Measurements from ENCODE around the gene NT5C2.

DNA sequence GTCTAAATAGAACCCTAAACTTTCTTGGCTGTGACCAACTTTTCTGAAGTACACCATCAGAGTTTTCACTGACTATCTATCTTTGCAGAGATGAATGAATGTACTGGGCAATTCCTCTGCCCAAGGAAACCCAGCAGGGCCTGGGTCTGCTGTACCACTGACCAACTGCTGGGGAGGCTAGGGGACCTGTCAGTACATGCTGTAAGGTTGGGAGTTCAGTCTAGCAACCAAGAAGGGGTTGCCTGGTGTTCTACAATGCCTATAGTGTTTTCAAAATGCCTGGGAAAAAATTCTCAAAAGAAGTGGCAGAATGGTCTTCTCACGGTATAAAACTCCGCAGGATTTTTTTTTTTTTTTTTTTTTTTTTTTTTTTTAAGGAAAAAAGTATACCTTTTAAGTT, 106.3 kb downstream of the NT5C2 start:
- TF ChIP-seq POLR2A (IDR thresholded peaks at IDR 0.05; ENCODE audit: low read length) (no peak), GATA1 (IDR thresholded peaks at IDR 0.05; ENCODE audit: low read depth, low read length) (no peak)
